Retinal pigment epithelial cell (primary cell): ENCODE results near the gene TPCN1.

ENCODE experiments used
- DNase-seq: peaks from one replicate; pipeline ENCODE4 v3.0.0-alpha.2; 2010; ENCODE audit warnings: low read depth
- H3K4me3 ChIP-seq: 2 replicates; pipeline ENCODE4 v1.5.1; 2011; ENCODE audit warnings: mild to moderate bottlenecking, low read length, control low read depth, moderate library complexity
- TF ChIP-seq, protein P1 (sequence below): conservative IDR thresholded peaks from 2 replicates; pipeline ENCODE4 v1.5.1; 2011; ENCODE audit warnings: low read depth, low read length, control low read depth, inconsistent platforms

TPCN1 gene

DNA sequence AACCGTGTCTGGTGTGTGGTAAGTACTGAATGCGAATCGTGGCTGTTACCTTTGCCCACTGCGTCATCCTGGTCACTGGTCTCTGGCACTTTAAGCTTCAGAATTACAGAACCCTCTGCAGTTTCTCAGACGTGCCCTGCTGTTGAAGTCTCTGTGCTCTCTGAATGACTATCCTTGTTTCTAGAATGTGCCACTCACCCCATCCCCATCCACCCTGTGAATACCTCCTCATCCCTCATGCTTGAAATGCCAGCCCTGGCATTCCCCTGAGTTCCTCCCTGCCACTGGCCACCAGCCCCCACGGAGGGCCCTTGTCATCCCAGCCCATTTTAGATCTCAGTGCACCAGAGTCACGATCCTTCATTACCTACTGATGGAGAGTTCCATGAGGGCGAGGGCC, 21.3 kb downstream of the TPCN1 start:
- DNase-seq: no peak
- TF ChIP-seq, protein P1, sequence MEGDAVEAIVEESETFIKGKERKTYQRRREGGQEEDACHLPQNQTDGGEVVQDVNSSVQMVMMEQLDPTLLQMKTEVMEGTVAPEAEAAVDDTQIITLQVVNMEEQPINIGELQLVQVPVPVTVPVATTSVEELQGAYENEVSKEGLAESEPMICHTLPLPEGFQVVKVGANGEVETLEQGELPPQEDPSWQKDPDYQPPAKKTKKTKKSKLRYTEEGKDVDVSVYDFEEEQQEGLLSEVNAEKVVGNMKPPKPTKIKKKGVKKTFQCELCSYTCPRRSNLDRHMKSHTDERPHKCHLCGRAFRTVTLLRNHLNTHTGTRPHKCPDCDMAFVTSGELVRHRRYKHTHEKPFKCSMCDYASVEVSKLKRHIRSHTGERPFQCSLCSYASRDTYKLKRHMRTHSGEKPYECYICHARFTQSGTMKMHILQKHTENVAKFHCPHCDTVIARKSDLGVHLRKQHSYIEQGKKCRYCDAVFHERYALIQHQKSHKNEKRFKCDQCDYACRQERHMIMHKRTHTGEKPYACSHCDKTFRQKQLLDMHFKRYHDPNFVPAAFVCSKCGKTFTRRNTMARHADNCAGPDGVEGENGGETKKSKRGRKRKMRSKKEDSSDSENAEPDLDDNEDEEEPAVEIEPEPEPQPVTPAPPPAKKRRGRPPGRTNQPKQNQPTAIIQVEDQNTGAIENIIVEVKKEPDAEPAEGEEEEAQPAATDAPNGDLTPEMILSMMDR: no peak
- H3K4me3 ChIP-seq: no peak overlapping the region

DNA sequence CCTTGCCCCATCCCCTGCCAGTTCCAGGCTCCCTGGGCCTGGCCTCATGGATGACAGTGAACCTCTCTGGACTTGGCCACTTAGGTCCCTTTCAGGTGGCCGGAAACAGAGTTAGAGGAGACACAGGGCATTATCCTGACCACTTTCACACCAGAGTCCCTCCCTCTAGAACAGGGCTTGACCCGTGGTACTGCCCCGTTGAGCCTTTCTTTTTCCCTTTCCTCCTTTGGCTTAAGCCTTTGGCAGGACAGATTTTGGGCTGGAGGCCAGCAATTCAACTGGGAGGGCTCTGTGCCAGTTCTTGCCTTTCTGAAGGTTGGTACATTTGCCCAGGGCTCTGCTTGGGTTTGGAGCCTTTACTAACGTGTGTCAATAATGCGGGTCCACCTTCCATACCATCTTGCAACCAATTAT, 22.8 kb downstream of the TPCN1 start:
- TF ChIP-seq, protein P1: no peak
- H3K4me3 ChIP-seq: no peak overlapping the region
- no peak for DNase-seq

DNA sequence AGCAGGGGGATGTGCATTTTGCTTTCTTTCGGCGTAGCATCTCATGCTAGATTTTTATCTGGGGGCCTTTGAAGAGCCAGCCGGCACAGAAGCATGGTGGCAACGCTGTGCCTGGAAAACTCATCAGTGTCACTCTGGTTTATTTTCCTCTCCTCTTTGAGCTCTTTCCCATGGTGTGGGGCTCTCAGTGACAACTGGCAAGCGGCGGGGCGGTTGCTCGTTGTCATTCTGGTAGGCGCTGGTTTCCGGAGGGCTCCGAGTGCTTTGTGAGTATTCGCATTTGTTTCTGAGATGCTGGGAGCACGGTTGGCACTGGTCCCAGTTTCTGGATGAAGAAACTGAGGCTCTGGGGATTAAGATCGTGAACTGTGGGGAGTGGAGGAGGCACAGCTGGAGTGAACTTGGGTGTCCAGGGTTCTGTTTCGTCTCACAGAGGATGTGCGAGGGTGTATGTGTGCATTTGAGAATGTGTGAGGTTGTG, 23.3 kb downstream of the TPCN1 start:
- no peak for DNase-seq
- TF ChIP-seq, protein P1: no peak
- no peak overlapping the region for H3K4me3 ChIP-seq

DNA sequence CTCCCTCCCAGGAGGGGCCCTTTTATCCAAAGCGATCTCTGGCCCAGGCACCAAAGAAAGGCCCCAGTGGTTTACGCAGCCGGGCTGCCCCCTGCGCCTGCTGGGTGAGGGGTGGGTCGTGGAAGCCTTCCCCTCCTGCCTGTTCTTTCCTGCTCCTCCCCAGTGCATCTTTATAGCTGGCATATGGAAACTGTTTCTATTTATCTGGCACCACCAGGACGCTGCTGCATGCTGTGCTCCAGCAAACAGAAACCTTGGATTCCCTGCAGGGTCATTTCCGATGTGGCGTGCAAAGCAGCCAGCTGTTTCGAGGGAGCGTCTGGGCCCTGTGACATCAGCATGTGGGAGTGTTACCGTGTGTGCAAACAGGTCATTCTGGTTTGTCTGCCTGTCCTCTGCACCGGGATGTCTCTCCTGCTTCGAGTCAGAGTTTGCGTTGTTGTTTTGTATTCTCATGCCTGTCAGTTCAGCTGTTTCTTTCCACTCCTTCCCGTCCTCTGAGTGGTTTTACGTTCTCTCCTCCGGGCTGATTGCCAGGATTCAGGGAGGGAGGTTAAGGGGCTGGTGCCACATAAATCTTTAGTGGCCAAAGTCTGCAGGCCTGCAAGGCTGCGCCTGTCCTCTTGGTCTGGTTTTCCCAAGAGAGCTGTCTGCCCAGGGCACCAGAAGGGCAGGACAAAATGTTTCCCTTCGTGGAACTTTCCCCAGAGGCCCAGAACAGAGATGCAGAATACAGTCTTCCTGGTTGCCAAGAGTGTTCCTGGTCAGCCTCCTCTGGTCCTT, 24.6 kb downstream of the TPCN1 start:
- no peak for DNase-seq
- H3K4me3 ChIP-seq: no peak overlapping the region

DNA sequence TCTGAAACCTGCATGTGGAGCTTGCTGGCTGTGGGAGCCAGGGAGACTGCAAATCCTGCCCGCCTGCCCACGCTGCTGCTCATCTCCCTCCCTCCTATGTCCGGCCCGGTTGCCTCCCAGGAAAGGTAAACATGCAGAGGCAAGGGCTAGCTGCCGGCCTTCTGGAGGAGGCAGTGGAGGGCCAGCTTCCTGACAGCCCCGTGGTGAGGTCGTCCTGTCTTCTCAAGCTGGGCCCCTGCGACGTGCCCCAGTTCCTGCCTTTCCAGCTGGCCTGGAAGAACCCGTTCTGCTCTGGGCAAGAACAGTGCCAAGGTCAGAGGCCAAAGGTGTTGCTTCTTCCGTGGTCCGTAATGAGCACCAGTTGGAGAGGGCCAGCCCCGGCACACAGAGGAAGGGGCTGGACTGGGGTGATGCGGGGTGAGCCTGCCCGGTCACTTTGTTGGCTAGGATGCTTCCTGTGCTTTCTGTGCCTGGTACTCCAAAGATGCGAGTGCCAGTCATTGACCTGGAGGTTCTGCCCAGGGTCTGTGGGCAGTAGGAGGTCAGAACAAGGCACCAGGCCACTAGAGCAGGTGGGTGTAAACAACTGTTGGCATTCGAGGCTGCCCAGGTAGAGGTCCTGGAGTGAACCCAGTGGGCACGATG, 25.3 kb downstream of the TPCN1 start:
- TF ChIP-seq, protein P1: no peak
- no peak overlapping the region for H3K4me3 ChIP-seq
- no peak for DNase-seq

More for the DNA sequence above, 24.6 kb downstream of the TPCN1 start:
- TF ChIP-seq, protein P1: no peak

DNA sequence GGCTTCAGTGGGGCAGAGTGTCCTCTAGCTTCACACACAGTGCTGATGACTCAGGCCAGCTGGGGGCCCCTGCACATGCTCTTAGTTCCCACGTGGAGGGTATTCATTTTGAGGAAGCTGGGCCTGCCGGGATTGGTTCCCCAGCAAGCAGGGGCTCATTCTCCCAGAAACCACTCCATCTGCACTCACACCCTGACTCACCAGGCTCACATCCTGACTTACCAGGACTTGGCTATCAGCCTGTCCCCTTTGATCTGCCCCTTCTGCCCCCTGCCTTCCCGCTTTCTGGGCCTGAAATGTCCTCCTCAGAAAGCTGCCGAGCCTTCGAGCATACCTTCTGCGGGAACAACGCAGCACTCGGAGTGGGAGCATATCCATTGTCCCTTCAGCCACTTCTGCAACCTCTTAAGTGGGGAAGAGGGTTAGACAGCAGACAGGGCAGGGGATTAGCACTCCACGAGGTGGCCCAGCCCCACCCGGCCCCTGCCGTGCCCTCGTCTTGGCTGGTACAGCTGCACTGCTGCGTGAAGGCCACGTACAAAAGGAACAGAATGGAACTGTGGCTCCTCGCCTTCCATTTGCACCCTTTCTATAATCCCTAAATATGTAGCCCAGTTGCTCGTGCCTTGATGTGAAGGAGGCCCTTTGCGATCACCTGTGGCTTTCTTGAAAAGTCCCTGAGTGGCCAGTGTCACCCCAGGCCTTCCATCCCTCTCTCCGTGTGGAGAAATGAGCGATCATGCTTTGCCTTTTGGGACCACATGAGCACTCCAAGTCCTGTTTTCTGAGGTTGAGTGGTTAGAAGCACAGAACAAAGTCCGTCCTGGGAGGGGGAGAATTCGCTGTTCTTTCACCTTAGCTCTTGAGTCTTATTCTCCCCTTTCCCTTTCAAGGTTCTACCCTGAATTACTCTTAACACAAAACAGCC, 26.1 kb downstream of the TPCN1 start:
- TF ChIP-seq, protein P1: no peak

More for the DNA sequence above, 26.1 kb downstream of the TPCN1 start:
- DNase-seq: no peak
- H3K4me3 ChIP-seq: no peak overlapping the region
